HG03575 (cell line): ENCODE results near the gene EBP.
"Not testable (repeated sequence)": the region's sequence is repeated elsewhere in the genome, so short reads cannot be mapped to it uniquely, and the experiment has no call there.

Experiments used
- ATAC-seq: cut with Tn5 transposase; IDR thresholded peaks from one replicate; pipeline ENCODE4 v1.9.1; 2021; ENCODE audit not compliant: unreplicated experiment, insufficient number of reproducible peaks, low FRiP score; ENCODE audit errors: extremely low read depth

Gene EBP

DNA sequence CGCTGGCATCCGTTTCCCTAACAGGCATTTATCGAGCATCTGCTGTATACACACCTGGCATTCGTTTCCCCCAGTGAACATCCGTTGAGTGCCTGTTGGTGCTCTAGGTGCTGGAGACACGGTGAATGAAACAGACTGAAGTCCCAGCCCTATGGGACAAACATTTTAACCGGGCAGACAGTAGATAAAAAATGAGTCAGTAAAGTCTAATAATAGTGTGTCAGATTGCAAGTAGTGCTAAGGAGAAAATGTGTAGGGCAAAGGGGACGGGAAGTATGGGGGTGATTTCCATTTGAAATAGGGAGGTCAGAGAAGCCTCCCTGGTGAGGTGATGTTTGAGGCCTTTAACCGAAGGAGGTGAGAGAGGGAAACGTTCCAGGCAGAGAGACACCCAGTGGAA lies 5.3 kb upstream of the EBP start:
- no peak for ATAC-seq

DNA sequence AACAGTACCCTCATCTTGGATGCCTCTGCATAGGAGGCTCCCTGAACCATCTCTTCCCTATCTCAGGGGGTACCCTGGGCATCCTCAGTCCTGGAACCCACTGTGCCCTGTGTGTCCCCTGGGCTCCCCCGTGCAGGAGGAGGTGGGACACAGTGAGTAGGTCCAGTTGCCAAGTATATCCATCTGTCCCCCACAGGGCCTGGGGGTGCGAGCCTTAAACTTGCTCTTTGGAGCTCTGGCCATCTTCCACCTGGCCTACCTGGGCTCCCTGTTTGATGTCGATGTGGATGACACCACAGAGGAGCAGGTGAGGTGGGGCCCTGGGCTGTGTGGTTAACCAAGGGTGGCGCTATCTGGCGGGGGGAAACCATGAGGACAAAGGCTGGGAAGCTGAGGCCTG lies 4.6 kb upstream of the EBP start:
- ATAC-seq = no peak

GRCh38 chrX:48519481-48519880 lies 2.1 kb upstream of the EBP start:
- not testable (repeated sequence) for ATAC-seq

- no peak for ATAC-seq
These were observed 1.2 kb upstream of the EBP start for GRCh38 chrX:48520455-48520854.

- ATAC-seq = no peak
These were observed 644 bp upstream of the EBP start for GRCh38 chrX:48520976-48521352.

DNA sequence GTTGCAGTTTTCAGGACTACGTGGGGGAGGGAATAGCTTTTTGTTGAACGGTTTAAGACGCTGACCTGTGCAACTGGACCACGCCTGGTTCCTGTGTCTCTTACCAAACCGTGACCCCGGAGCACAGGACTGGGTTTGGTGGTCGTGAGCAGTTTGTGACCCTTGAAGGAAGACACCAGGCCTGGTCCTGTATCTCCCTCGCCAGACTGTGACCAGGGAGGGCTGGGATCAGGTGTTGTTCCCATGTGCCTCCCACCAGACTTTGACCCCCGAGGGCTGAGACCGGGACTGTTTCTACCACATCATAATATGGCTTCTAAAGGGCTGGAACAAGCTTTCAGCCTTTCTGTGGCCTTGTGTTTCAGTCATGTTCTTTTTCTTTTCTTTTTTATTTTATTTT lies 683 bp downstream of the EBP start:
- ATAC-seq = no peak

GRCh38 chrX:48523682-48524081 lies 2.1 kb downstream of the EBP start:
- no peak for ATAC-seq

GRCh38 chrX:48525853-48526252 lies 4.2 kb downstream of the EBP start:
- not testable (repeated sequence) for ATAC-seq

- ATAC-seq = no peak
These were observed 9.1 kb downstream of the EBP start for GRCh38 chrX:48530736-48531135.

GRCh38 chrX:48531358-48531959 lies 9.9 kb downstream of the EBP start:
- no peak for ATAC-seq

- no peak for ATAC-seq
These were observed 10.6 kb downstream of the EBP start for GRCh38 chrX:48532161-48532560.

- no peak for ATAC-seq
These were observed 11.6 kb downstream of the EBP start for GRCh38 chrX:48533165-48533564.

DNA sequence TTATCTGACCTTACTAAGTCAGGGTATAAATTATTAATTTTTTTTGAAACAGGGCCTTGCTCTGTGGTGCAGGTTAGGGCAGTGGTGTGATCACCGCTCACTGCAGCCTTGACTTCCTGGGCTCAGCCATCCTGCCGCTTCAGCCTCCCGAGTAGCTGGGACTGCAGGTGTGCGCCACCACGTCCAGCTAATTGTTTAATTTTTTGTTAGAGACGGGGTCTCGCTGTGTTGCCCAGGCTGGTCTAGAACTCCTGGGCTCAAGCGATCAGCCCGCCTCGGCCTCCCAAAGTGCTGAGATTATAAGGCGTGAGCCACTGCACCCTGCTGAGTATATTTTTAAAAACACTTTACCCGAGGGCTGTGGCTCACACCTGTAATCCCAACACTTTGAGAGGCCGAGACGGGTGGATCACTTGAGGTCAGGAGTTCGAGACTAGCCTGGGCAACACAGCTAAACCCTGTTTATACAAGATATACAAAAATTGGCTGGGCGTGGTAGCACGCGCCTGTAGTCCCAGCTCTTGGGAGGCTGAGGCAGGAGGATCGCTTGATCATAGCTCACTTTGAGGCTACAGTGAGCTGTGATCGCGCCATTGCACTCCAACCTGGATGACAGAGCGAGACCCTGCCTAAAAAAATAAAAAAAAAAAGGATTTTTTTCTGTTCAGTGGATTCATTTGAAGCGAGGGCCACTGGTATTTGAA lies 17.2 kb downstream of the EBP start:
- no peak for ATAC-seq

- peak; percentile 28 for ATAC-seq
These were observed 17.9 kb downstream of the EBP start, which contains the start of gene TBC1D25 for GRCh38 chrX:48539345-48540027. Gene TBC1D25, plus strand, starts transcription at chrX:48539714. Its CDS starts 84 bp downstream, at chrX:48539798.

GRCh38 chrX:48540028-48540375 lies 18.4 kb downstream of the EBP start:
- no peak for ATAC-seq

- ATAC-seq = no peak
These were observed 18.9 kb downstream of the EBP start for GRCh38 chrX:48540480-48540879.

GRCh38 chrX:48541140-48541814 lies 19.7 kb downstream of the EBP start:
- no peak for ATAC-seq

DNA sequence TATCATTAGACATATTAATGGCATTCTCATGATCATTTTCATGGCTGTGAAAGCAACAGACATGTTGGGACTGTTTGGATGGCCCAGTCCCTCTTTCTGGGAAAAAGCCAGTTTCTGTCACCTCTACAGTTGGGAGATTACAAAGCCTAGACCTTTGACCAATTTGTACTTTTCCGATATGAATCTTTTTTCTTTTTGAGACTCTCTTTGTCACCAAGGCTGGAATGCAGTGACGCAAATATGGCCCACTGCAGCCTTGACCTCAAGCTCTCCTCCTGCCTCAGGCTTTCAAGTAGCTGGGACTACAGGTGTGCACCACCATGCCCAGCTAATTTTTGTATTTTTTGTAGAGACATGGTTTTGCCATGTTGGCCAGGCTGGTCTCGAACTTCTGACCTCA lies 27.3 kb downstream of the EBP start:
- ATAC-seq = no peak

DNA sequence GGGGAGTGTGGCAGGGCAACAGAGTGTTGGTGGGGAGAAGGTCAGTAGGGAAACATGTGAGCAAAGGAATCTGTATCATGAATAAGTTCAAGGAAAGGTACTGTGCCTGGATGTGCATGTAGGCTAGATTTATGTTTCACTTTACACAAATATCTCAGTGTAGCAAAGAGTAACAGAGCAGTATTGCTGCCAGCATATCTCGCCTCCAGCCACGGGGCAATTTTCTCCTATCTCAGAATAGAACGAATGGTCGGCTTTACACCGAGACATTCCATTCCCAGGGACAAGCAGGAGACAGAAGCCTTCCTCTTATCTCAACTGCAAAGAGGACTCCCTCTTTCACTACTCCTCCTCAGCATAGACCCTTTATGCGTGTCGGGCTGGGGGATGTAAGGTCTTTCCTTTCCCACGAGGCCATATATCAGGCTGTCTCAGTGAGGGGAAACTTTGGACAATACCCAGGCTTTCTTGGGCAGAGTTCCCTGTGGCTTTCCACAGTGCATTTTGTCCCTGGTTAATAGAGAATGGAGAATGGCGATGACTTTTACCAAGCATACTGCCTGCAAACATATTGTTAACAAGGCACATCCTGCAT lies 34.2 kb downstream of the EBP start:
- not testable (repeated sequence) for ATAC-seq
